ENCODE data around the gene KLF16.

Gene KLF16

GRCh38 chr19:1863328-1863637 lies at the start of gene KLF16:
Gene KLF16 (minus strand): TSS chr19:1863579. CDS start chr19:1863497, 82 bp downstream.
- Histone ChIP-seq H4K20me1 (ENCODE audit: insufficient read depth, low read length) (no peaks in the 10 kb centered on the region), H3F3A (ENCODE audit: insufficient read depth, low read length) (no peaks in the 10 kb centered on the region), H3K4me2 (ENCODE audit: low read length) (peak within 1 kb of the TSS; percentile 77), H3K4me3 (ENCODE audit: low read depth, low read length, poor library complexity, severe bottlenecking) (peak within 1 kb of the TSS; percentile 69), H3K9me3 (ENCODE audit: low read length) (no peaks in the 10 kb centered on the region), H3K27me3 (ENCODE audit: insufficient read depth, low read length) (peaks cover 6% of the 10 kb centered on the region; the same call in 1 of the 2 replicates), H3K4me1 (ENCODE audit: insufficient read depth, low read length, severe bottlenecking) (peaks cover 32% of the 10 kb centered on the region), H3K9me2 (ENCODE audit: low read depth, low read length) (no peaks in the 10 kb centered on the region), H3K27ac (ENCODE audit: low read depth, low read length, poor library complexity, severe bottlenecking) (peak within 1 kb of the TSS; percentile 61), H3K79me2 (ENCODE audit: insufficient read depth, low read length) (peaks cover 6% of the 10 kb centered on the region), H3K9ac (ENCODE audit: low read length) (peak within 1 kb of the TSS; percentile 76), H3K36me3 (ENCODE audit: insufficient read depth, low read length) (no peaks in the 10 kb centered on the region), H2AFZ (ENCODE audit: low read length) (no peak within 1 kb of the TSS)
- no peak for TF ChIP-seq EZH2 (IDR thresholded peaks at IDR 0.05; ENCODE audit: borderline replicate concordance, low read length)
- TF ChIP-seq CTCF (IDR thresholded peaks at IDR 0.05; ENCODE audit: low read length), result no peak

GRCh38 chr19:1912760-1913505 lies 49.6 kb upstream of the KLF16 start:
- Histone ChIP-seq H3K9me2 (ENCODE audit: low read depth, low read length) (no peaks in the 10 kb centered on the region), H3K4me1 (ENCODE audit: insufficient read depth, low read length, severe bottlenecking) (peaks cover 17% of the 10 kb centered on the region), H3K4me2 (ENCODE audit: low read length) (no peak overlapping the region), H3K27me3 (ENCODE audit: insufficient read depth, low read length) (no peaks in the 10 kb centered on the region), H4K20me1 (ENCODE audit: insufficient read depth, low read length) (no peaks in the 10 kb centered on the region), H3F3A (ENCODE audit: insufficient read depth, low read length) (no peaks in the 10 kb centered on the region), H3K27ac (ENCODE audit: low read depth, low read length, poor library complexity, severe bottlenecking) (no peak overlapping the region), H2AFZ (ENCODE audit: low read length) (no peak overlapping the region), H3K36me3 (ENCODE audit: insufficient read depth, low read length) (peaks cover 21% of the 10 kb centered on the region), H3K4me3 (ENCODE audit: low read depth, low read length, poor library complexity, severe bottlenecking) (no peak overlapping the region), H3K79me2 (ENCODE audit: insufficient read depth, low read length) (peaks cover 19% of the 10 kb centered on the region), H3K9ac (ENCODE audit: low read length) (no peak overlapping the region), H3K9me3 (ENCODE audit: low read length) (no peaks in the 10 kb centered on the region)
- TF ChIP-seq EZH2 (IDR thresholded peaks at IDR 0.05; ENCODE audit: borderline replicate concordance, low read length), result no peak
- no peak for TF ChIP-seq CTCF (IDR thresholded peaks at IDR 0.05; ENCODE audit: low read length)

DNA sequence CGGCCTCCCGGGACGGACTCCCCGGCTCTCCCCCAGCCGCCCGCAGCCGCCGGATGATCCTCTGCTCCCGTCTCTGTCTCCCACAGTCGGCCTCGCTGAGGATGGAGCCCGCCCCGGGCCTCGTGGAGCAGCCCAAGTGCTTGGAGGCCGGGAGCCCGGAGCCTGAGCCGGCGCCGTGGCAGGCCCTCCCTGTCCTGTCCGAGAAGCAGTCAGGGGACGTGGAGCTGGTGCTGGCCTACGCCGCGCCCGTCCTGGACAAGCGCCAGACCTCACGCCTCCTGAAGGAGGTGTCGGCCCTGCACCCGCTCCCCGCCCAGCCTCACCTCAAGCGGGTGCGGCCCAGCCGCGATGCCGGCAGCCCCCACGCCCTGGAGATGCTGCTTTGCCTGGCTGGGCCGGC lies 48.6 kb upstream of the KLF16 start:
- H3K9ac ChIP-seq (ENCODE audit: low read length), result no peak overlapping the region
- H3K4me2 ChIP-seq (ENCODE audit: low read length), result no peak overlapping the region
- H3K27ac ChIP-seq (ENCODE audit: low read depth, low read length, poor library complexity, severe bottlenecking), result no peak overlapping the region
- H3K9me3 ChIP-seq (ENCODE audit: low read length), result no peaks in the 10 kb centered on the region
- H2AFZ ChIP-seq (ENCODE audit: low read length), result no peak overlapping the region
- peaks cover 18% of the 10 kb centered on the region for H3K36me3 ChIP-seq (ENCODE audit: insufficient read depth, low read length)
- H3K27me3 ChIP-seq (ENCODE audit: insufficient read depth, low read length), result no peaks in the 10 kb centered on the region
- H4K20me1 ChIP-seq (ENCODE audit: insufficient read depth, low read length), result no peaks in the 10 kb centered on the region
- TF ChIP-seq EZH2 (IDR thresholded peaks at IDR 0.05; ENCODE audit: borderline replicate concordance, low read length) (no peak), CTCF (IDR thresholded peaks at IDR 0.05; ENCODE audit: low read length) (no peak)
- no peaks in the 10 kb centered on the region for H3K9me2 ChIP-seq (ENCODE audit: low read depth, low read length)
- H3K4me1 ChIP-seq (ENCODE audit: insufficient read depth, low read length, severe bottlenecking), result peaks cover 27% of the 10 kb centered on the region
- H3K79me2 ChIP-seq (ENCODE audit: insufficient read depth, low read length), result peaks cover 27% of the 10 kb centered on the region
- no peak overlapping the region for H3K4me3 ChIP-seq (ENCODE audit: low read depth, low read length, poor library complexity, severe bottlenecking)
- H3F3A ChIP-seq (ENCODE audit: insufficient read depth, low read length), result no peaks in the 10 kb centered on the region

Data from OCI-LY1 (cell line).